Activated naive CD4-positive, alpha-beta T cell treated with anti-CD3 and anti-CD28 coated beads, Interleukin-2, amount 10 ng/mL, durations not matched to agents 7 days and 5 days (primary cell): ENCODE results near the gene CCL7.

Source experiments
- CTCF ChIA-PET: fragments of 350-600 bp; sonication (Branson Sonifier 250); formaldehyde crosslinking; loops from one replicate; lab custom pipeline; 2021; ENCODE audit warnings: antibody characterized with exemption; lab: Charles Lee
- DNase-seq: peaks from one replicate; pipeline ENCODE4 v3.0.0-alpha.2; 2020
- H3K27ac Mint-ChIP-seq: one replicate; pipeline ENCODE4 v1.8.0; 2021; ENCODE audit warnings: mild to moderate bottlenecking, moderate library complexity, mixed read lengths
- H3K27me3 Mint-ChIP-seq: one replicate; pipeline ENCODE4 v1.8.0; 2021; ENCODE audit warnings: mild to moderate bottlenecking, mixed read lengths
- H3K36me3 Mint-ChIP-seq: one replicate; pipeline ENCODE4 v1.8.0; 2021; ENCODE audit warnings: mixed read lengths
- H3K4me1 Mint-ChIP-seq: one replicate; pipeline ENCODE4 v1.8.0; 2021; ENCODE audit warnings: mixed read lengths
- H3K4me3 Mint-ChIP-seq: one replicate; pipeline ENCODE4 v1.8.0; 2021; ENCODE audit warnings: mild to moderate bottlenecking, moderate library complexity, mixed read lengths
- H3K9me3 Mint-ChIP-seq: one replicate; pipeline ENCODE4 v1.8.0; 2021; ENCODE audit warnings: mixed read lengths

Gene CCL7

GRCh38 chr17:34236281-34236892 lies 33.6 kb upstream of the CCL7 start:
- Mint-ChIP-seq H3K27me3 (peaks cover 38% of the 10 kb centered on the region), H3K36me3 (no peaks in the 10 kb centered on the region), H3K4me3 (no peak overlapping the region), H3K9me3 (no peaks in the 10 kb centered on the region), H3K27ac (no peak overlapping the region), H3K4me1 (no peaks in the 10 kb centered on the region)
- DNase-seq = no peak
- CTCF ChIA-PET = interaction anchor here (1.1 kb wide), 1 partner anchor 125 kb away, joined by 3 read pairs; no protein-coding TSS in a partner anchor

- no peak for DNase-seq
- Mint-ChIP-seq H3K27ac (no peak overlapping the region), H3K9me3 (no peaks in the 10 kb centered on the region), H3K36me3 (no peaks in the 10 kb centered on the region), H3K4me3 (no peak overlapping the region), H3K27me3 (peaks cover 38% of the 10 kb centered on the region), H3K4me1 (no peaks in the 10 kb centered on the region)
- CTCF ChIA-PET = interaction anchor here (1.1 kb wide), 1 partner anchor 124 kb away, joined by 3 read pairs; no protein-coding TSS in a partner anchor
These were observed 32.6 kb upstream of the CCL7 start for GRCh38 chr17:34237458-34237857.

- Mint-ChIP-seq H3K4me3 (no peak overlapping the region), H3K9me3 (no peaks in the 10 kb centered on the region), H3K27ac (no peak overlapping the region), H3K4me1 (no peaks in the 10 kb centered on the region), H3K27me3 (peaks cover 13% of the 10 kb centered on the region), H3K36me3 (no peaks in the 10 kb centered on the region)
- no peak for DNase-seq
- CTCF ChIA-PET = interaction anchor here (1.4 kb wide), 1 partner anchor 121 kb away, joined by 6 read pairs; no protein-coding TSS in a partner anchor
These were observed 29.0 kb upstream of the CCL7 start for GRCh38 chr17:34241062-34241461.

- Mint-ChIP-seq H3K27me3 (peaks cover 13% of the 10 kb centered on the region), H3K4me3 (no peak overlapping the region), H3K36me3 (no peaks in the 10 kb centered on the region), H3K27ac (no peak overlapping the region), H3K9me3 (no peaks in the 10 kb centered on the region), H3K4me1 (no peaks in the 10 kb centered on the region)
- DNase-seq = no peak
- CTCF ChIA-PET = interaction anchor here (0.6 to 1.4 kb wide), 2 partner anchors 119 to 174 kb away, joined by 3 to 6 read pairs; no protein-coding TSS in a partner anchor
These were observed 27.2 kb upstream of the CCL7 start for GRCh38 chr17:34242587-34243363.

GRCh38 chr17:34243364-34244320 lies 26.4 kb upstream of the CCL7 start:
- H3K27me3 Mint-ChIP-seq = peaks cover 13% of the 10 kb centered on the region
- no peaks in the 10 kb centered on the region for H3K36me3 Mint-ChIP-seq
- CTCF ChIA-PET = no interaction called here
- no peak overlapping the region for H3K27ac Mint-ChIP-seq
- H3K4me1 Mint-ChIP-seq = no peaks in the 10 kb centered on the region
- H3K4me3 Mint-ChIP-seq = no peak overlapping the region
- DNase-seq = no peak
- no peaks in the 10 kb centered on the region for H3K9me3 Mint-ChIP-seq

- Mint-ChIP-seq H3K4me1 (no peaks in the 10 kb centered on the region), H3K9me3 (no peaks in the 10 kb centered on the region)
- CTCF ChIA-PET = no interaction called here
These were observed 24.6 kb upstream of the CCL7 start for GRCh38 chr17:34245351-34245905.

GRCh38 chr17:34246446-34246845 lies 23.6 kb upstream of the CCL7 start:
- CTCF ChIA-PET = no interaction called here
- no peak for DNase-seq
- Mint-ChIP-seq H3K4me3 (no peak overlapping the region), H3K9me3 (no peaks in the 10 kb centered on the region), H3K27me3 (peaks cover 4% of the 10 kb centered on the region), H3K36me3 (no peaks in the 10 kb centered on the region), H3K4me1 (no peaks in the 10 kb centered on the region), H3K27ac (no peak overlapping the region)

More at GRCh38 chr17:34245351-34245905, 24.6 kb upstream of the CCL7 start:
- no peak overlapping the region for H3K4me3 Mint-ChIP-seq
- peaks cover 6% of the 10 kb centered on the region for H3K27me3 Mint-ChIP-seq
- H3K27ac Mint-ChIP-seq = no peak overlapping the region
- H3K36me3 Mint-ChIP-seq = no peaks in the 10 kb centered on the region
- DNase-seq = no peak

GRCh38 chr17:34246881-34247280 lies 23.1 kb upstream of the CCL7 start:
- no peak overlapping the region for H3K4me3 Mint-ChIP-seq
- H3K36me3 Mint-ChIP-seq = no peaks in the 10 kb centered on the region
- no peaks in the 10 kb centered on the region for H3K9me3 Mint-ChIP-seq
- H3K27ac Mint-ChIP-seq = no peak overlapping the region
- DNase-seq = no peak
- CTCF ChIA-PET = no interaction called here
- H3K4me1 Mint-ChIP-seq = no peaks in the 10 kb centered on the region
- peaks cover 6% of the 10 kb centered on the region for H3K27me3 Mint-ChIP-seq

- Mint-ChIP-seq H3K9me3 (no peaks in the 10 kb centered on the region), H3K4me3 (no peak overlapping the region), H3K36me3 (no peaks in the 10 kb centered on the region), H3K4me1 (no peaks in the 10 kb centered on the region), H3K27ac (no peak overlapping the region), H3K27me3 (peaks cover 10% of the 10 kb centered on the region)
- CTCF ChIA-PET = no interaction called here
- no peak for DNase-seq
These were observed 21.5 kb upstream of the CCL7 start for GRCh38 chr17:34248511-34249024.

GRCh38 chr17:34249061-34249460 lies 21.0 kb upstream of the CCL7 start:
- no peak for DNase-seq

GRCh38 chr17:34249478-34249877 lies 20.5 kb upstream of the CCL7 start:
- Mint-ChIP-seq H3K4me1 (no peaks in the 10 kb centered on the region), H3K27ac (no peak overlapping the region), H3K36me3 (no peaks in the 10 kb centered on the region), H3K4me3 (no peak overlapping the region), H3K27me3 (peaks cover 18% of the 10 kb centered on the region), H3K9me3 (no peaks in the 10 kb centered on the region)
- DNase-seq = no peak
- CTCF ChIA-PET = no interaction called here

More at GRCh38 chr17:34249061-34249460, 21.0 kb upstream of the CCL7 start:
- Mint-ChIP-seq H3K9me3 (no peaks in the 10 kb centered on the region), H3K27me3 (peaks cover 15% of the 10 kb centered on the region), H3K36me3 (no peaks in the 10 kb centered on the region), H3K4me1 (no peaks in the 10 kb centered on the region), H3K4me3 (no peak overlapping the region), H3K27ac (no peak overlapping the region)
- CTCF ChIA-PET = no interaction called here

- no peaks in the 10 kb centered on the region for H3K4me1 Mint-ChIP-seq
- no peak overlapping the region for H3K27ac Mint-ChIP-seq
- H3K9me3 Mint-ChIP-seq = no peaks in the 10 kb centered on the region
- peaks cover 31% of the 10 kb centered on the region for H3K27me3 Mint-ChIP-seq
- H3K4me3 Mint-ChIP-seq = no peak overlapping the region
- CTCF ChIA-PET = no interaction called here
- no peaks in the 10 kb centered on the region for H3K36me3 Mint-ChIP-seq
- no peak for DNase-seq
These were observed 18.8 kb upstream of the CCL7 start for GRCh38 chr17:34251186-34251585.

GRCh38 chr17:34252095-34252443 lies 18.0 kb upstream of the CCL7 start:
- no peak overlapping the region for H3K27ac Mint-ChIP-seq
- peaks cover 37% of the 10 kb centered on the region for H3K27me3 Mint-ChIP-seq
- H3K9me3 Mint-ChIP-seq = no peaks in the 10 kb centered on the region
- no peak for DNase-seq
- H3K4me3 Mint-ChIP-seq = no peak overlapping the region
- CTCF ChIA-PET = no interaction called here
- H3K4me1 Mint-ChIP-seq = no peaks in the 10 kb centered on the region
- no peaks in the 10 kb centered on the region for H3K36me3 Mint-ChIP-seq
